ENCODE results near the gene HIVEP3.

Gene HIVEP3

DNA sequence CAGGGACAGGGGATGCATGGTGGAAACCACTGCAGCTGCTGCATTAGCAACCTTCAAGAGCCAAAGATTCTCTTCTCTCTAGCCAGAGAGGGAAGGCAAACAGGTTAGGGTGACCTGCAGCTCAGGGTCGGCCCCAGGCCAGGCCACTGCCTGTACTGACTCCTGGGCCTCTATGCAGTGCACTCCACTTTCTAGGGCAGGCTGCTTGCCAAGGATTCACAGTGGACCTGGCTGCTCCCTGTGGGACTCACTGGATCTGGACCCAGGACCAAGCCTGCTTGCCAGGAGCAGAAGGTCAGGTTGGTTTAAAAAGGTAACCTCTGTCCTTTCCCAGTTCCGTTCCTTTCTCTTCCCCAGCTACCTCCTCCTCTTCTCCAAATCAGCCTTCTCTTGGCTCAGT, 52.4 kb downstream of the HIVEP3 start:
- Mint-ChIP-seq H3K9me3 (no peaks in the 10 kb centered on the region), H3K4me1 (peaks cover 37 to 53% of the 10 kb centered on the region in 2 donors)

DNA sequence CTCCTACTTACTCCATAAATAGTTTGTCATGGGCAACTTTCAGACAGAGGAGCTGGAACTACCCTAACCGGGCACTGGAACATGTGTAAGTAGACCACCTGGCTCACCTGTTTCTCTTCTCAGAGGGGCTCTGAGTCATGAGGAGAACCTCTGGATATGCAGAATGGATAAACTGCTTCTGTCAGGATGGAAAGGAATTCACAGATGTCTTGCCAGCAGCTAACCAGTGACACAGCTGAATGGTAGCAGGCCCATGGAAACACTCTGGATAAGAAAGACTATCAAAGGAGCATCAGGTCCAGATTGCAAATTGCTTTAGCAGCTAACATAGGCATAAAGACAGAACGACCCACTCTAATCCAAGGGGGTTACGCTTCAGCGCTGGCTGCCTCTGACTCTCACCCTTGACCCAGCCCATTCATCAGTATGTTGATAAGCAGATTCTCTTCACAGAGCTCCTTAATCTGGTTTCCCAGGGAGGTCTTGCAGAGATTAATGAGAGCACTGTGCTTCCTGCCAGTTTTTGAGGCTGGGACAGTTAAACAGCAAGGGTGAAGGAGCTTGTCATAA, 54.2 kb downstream of the HIVEP3 start:
- ATAC-seq (replicated peaks) = no peak
- Mint-ChIP-seq H3K27ac (no peak overlapping the region), H3K9me3 (no peaks in the 10 kb centered on the region), H3K36me3 (no peaks in the 10 kb centered on the region), H3K27me3 (peaks cover 6 to 13% of the 10 kb centered on the region in 2 donors), H3K4me3 (no peak overlapping the region), H3K4me1 (peaks cover 42 to 58% of the 10 kb centered on the region in 2 donors)
- no peak for DNase-seq

More for the DNA sequence above, 52.4 kb downstream of the HIVEP3 start:
- ATAC-seq (replicated peaks) = no peak
- DNase-seq = no peak
- no peaks in the 10 kb centered on the region for H3K36me3 Mint-ChIP-seq
- no peak overlapping the region for H3K4me3 Mint-ChIP-seq
- H3K27ac Mint-ChIP-seq = no peak overlapping the region
- peaks cover 6 to 11% of the 10 kb centered on the region in 2 donors for H3K27me3 Mint-ChIP-seq

DNA sequence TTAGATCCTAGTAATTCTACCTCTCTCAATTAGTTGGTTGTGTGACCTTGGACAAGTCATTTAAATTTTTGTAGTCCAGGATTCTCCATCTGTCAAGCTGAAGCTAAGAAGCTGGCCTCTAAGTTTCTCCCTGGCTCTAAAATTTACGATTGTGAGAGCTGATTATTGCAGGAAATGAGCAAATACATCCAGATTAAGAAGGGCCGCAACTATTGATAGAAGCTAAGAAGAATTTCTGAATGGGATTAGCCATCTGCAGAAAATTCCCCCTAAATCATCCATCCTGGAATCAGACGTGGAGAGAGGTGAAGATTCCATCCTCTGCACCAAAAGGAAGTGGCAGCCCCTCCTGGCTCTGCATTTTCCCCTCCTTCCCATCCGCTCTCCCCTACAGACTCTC, 55.0 kb downstream of the HIVEP3 start:
- Mint-ChIP-seq H3K9me3 (no peaks in the 10 kb centered on the region), H3K36me3 (no peaks in the 10 kb centered on the region), H3K4me1 (peaks cover 43 to 57% of the 10 kb centered on the region in 2 donors), H3K4me3 (no peak overlapping the region), H3K27me3 (peaks cover 6 to 13% of the 10 kb centered on the region in 2 donors), H3K27ac (no peak overlapping the region)
- ATAC-seq (replicated peaks) (no peak), DNase-seq (no peak)

DNA sequence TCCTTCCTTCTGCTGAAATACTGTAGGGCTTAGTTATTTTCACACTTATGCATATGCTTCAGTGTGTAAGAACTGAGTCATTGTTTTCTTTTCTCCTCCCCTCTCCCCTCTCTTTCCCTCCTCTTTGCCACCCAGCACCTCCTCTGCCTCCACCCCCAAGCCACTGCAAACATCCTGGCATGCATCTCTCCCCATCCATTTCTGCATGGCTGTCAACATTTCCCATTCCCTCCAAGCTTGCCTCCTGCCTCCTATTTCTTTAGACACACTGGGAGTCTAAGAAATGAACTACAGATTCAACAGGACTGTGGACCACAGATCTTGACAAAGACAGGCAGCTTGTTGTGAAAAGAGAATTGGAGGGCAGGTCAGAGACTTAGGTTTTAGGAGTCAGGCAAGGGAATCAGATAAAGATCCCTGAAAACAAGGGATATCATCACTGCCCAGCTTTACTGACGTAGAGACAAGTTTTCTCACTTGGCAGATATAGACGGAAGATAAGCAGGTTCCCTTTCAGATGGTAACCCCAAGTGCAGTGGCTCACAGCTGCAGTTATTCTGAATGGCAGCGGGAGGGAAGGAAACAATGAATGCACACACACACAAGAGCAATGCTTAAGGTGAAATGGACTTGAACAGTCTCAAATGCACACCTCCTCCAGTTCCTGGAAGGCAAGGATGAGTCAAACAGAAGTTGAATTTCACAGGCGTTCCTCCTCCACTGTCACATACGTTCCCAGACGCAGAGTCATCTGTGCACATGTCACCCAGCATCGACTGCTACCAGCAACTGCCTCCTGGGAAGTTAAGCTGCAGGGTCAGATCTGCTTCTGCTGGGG, 56.1 kb downstream of the HIVEP3 start:
- peaks cover 6 to 13% of the 10 kb centered on the region in 2 donors for H3K27me3 Mint-ChIP-seq
- H3K27ac Mint-ChIP-seq = no peak overlapping the region
- H3K9me3 Mint-ChIP-seq = no peaks in the 10 kb centered on the region
- peak; percentile 52 for DNase-seq
- H3K4me3 Mint-ChIP-seq = no peak overlapping the region
- no peaks in the 10 kb centered on the region for H3K36me3 Mint-ChIP-seq
- peak; percentile 85 to 86 for ATAC-seq (replicated peaks)
- H3K4me1 Mint-ChIP-seq = peaks cover 41 to 50% of the 10 kb centered on the region in 2 donors

DNA sequence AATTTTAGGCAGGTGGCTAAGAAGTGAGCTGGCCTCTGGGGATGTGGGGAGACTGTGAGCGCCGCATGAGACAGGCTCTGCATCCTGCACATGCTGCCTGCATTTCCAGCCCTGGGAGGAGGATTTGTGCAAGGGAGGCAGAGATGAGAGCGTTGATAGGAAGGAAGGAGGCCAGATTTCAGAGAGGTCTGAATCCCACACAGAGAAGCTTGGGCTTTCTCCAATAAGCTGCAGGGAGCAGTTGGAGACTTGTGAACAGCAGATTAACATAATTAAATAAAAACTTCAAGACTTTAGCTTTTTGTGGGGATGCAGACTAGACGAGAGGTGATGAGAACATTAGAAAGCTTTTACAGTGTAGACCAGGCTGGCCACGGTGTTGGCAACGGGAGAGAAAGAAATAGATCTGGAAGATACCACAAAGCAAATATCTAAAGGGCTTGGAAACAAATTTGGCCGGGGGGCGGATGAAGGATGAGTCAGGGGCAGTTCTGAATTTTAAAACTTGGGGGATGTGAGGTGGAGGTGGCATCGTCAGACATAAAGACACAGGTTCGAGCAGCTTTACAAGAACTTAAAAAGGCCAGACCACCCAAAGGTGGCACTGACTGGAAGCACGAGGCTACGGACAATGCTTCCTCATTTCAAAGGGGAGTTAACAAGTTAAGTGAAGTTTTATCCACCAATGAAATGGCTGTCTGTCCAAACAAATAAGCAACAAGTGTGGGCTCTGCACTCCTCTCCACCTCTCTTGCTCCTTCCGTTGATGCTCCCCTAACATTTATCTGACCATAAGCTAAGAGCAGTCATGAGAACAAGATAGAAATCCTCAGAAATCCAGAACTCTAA, 57.0 kb downstream of the HIVEP3 start:
- Mint-ChIP-seq H3K4me1 (peaks cover 41 to 48% of the 10 kb centered on the region in 2 donors), H3K4me3 (no peak overlapping the region)
- ATAC-seq (replicated peaks) = no peak

DNA sequence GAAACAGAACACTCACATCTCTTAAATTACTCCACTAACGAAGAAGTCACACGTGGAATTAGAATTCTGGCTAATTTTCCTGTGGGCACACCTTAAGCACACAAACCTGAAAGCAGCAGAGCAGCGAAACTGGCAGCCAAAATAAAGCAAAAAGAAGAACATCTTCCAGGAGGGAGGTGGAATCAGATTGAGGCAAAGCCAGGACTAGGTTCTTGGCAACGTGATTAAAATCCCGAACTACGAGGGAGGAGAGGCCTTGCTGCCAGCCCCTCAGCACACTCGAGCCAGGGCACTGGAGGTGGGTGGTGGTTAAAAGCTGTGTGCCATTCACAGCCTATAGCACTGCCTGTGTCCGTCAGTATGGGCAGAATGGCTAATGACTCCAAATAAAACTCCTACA, 58.0 kb downstream of the HIVEP3 start:
- Mint-ChIP-seq H3K4me3 (no peak overlapping the region), H3K9me3 (no peaks in the 10 kb centered on the region), H3K4me1 (peaks cover 42 to 48% of the 10 kb centered on the region in 2 donors), H3K27ac (no peak overlapping the region), H3K36me3 (peaks cover 0 to 3% of the 10 kb centered on the region in 2 donors), H3K27me3 (peaks cover 6 to 13% of the 10 kb centered on the region in 2 donors)
- ATAC-seq (replicated peaks) (no peak), DNase-seq (no peak)

More for the DNA sequence above, 57.0 kb downstream of the HIVEP3 start:
- peaks cover 0 to 3% of the 10 kb centered on the region in 2 donors for H3K36me3 Mint-ChIP-seq
- no peak overlapping the region for H3K27ac Mint-ChIP-seq
- H3K9me3 Mint-ChIP-seq = no peaks in the 10 kb centered on the region
- H3K27me3 Mint-ChIP-seq = peaks cover 6 to 13% of the 10 kb centered on the region in 2 donors
- DNase-seq = no peak

DNA sequence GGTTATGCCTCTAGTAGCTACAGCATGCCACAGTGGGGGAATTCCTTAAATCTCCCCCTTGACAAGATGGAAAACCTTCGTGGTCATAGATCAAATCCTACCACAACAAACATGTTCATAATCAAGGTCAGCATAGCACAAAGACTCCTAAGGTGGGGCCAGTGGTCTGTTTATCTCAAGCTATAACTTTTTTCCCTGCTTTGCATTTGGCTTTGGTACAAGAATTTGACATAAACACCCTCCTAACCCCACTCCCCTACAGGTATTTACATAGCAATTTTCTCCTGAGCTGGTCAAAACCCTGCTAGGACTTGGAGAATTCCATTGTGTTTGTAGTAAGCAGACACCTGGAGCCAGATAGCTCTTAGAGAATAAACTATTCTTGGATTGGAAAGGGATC, 58.5 kb downstream of the HIVEP3 start:
- H3K27ac Mint-ChIP-seq = no peak overlapping the region
- peaks cover 6 to 13% of the 10 kb centered on the region in 2 donors for H3K27me3 Mint-ChIP-seq
- peaks cover 42 to 48% of the 10 kb centered on the region in 2 donors for H3K4me1 Mint-ChIP-seq
- no peak overlapping the region for H3K4me3 Mint-ChIP-seq
- DNase-seq = no peak
- ATAC-seq (replicated peaks) = peak; percentile 27 to 43
- H3K9me3 Mint-ChIP-seq = no peaks in the 10 kb centered on the region
- peaks cover 0 to 7% of the 10 kb centered on the region in 2 donors for H3K36me3 Mint-ChIP-seq

DNA sequence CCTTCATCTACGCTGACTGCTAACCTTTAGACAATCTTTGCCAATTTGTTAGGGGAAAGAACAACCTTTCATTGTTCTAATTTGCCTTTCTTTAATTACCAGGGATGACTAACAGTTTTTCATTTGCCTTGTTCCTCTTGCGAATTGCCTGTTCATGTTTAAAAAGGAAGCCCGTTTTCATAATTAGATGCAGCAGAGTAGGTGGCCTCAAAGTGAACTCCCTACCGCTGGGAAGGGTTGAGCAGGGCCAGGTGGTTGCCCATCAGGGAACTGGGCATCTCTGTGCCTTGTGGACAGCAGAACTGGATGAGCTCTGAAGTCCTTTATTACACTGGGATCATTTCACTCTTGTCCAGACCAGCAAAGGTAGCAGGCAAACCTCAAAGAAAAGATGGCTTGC, 59.0 kb downstream of the HIVEP3 start:
- H3K27ac Mint-ChIP-seq = peak overlapping the region; percentile 83
- DNase-seq = peak; percentile 6
- peak; percentile 66 to 73 for ATAC-seq (replicated peaks)
- peaks cover 42 to 48% of the 10 kb centered on the region in 2 donors for H3K4me1 Mint-ChIP-seq
- H3K9me3 Mint-ChIP-seq = no peaks in the 10 kb centered on the region
- H3K27me3 Mint-ChIP-seq = peaks cover 6 to 13% of the 10 kb centered on the region in 2 donors
- H3K36me3 Mint-ChIP-seq = peaks cover 0 to 7% of the 10 kb centered on the region in 2 donors
- peak overlapping the region; percentile 37 to 44 for H3K4me3 Mint-ChIP-seq

DNA sequence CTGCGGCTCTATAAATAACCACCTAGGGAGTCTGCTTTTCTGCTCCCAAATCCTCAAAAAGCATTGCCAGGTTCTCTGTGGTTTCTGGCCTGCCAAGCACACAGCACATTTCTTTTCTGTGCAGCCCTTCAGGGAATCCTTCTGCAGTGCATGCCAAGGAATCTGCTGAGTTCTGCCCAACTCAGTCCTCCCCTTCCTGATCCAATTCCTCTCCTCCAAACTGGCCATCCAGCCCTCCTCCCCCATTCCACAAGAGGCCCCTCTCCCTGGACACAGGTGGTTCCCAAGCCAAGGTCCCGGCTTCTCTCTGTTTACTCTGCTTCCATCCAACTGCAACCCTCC, 61.8 kb downstream of the HIVEP3 start:
- H3K4me3 Mint-ChIP-seq = no peak overlapping the region
- peaks cover 6% of the 10 kb centered on the region in 2 donors for H3K9me3 Mint-ChIP-seq
- ATAC-seq (replicated peaks) = no peak
- H3K27me3 Mint-ChIP-seq = peaks cover 0 to 8% of the 10 kb centered on the region in 2 donors
- H3K4me1 Mint-ChIP-seq = peaks cover 38 to 41% of the 10 kb centered on the region in 2 donors
- peaks cover 0 to 15% of the 10 kb centered on the region in 2 donors for H3K36me3 Mint-ChIP-seq
- H3K27ac Mint-ChIP-seq = no peak overlapping the region
- DNase-seq = no peak

DNA sequence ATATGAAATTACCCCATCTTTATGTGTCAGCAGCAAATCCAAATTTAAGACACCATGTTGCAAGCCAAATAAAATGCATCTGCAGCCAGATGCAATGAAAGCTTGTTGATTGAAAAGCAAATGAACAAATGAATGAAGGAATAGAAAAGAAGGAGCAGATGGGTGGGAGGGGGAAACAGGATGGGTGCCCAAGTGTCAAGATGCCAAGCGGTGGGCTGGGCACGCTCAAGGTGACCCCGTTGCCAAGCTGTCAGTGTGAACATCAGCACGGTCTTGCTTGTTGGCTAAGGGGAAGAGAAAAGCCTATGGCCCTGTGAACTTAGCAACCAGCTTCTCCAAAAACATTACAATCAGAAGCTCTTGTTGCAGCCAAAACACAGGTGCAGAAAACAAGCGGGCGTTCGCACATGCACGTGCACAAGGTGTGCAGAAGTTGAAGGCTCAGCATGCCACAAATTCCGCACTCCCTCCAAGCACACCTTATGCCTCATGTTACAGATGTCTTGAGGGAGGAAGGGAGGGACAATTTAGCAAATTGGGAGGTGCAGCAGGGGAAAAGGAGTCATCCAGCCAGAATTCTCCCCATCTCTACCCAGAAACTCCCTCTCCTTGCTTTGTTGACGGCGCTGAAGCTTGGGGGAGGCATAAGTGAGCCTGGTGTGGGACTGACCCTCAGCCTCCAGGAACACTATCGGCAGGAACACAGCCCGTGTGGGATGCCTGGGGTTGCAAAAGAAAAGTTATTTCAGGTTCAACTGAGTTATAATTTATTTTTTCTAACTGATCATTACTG, 62.4 kb downstream of the HIVEP3 start:
- Mint-ChIP-seq H3K4me3 (no peak overlapping the region), H3K9me3 (peaks cover 6% of the 10 kb centered on the region in 2 donors), H3K4me1 (peaks cover 37 to 41% of the 10 kb centered on the region in 2 donors), H3K27ac (no peak overlapping the region), H3K36me3 (peaks cover 0 to 15% of the 10 kb centered on the region in 2 donors), H3K27me3 (peaks cover 0 to 3% of the 10 kb centered on the region in 2 donors)
- ATAC-seq (replicated peaks) = no peak
- no peak for DNase-seq

DNA sequence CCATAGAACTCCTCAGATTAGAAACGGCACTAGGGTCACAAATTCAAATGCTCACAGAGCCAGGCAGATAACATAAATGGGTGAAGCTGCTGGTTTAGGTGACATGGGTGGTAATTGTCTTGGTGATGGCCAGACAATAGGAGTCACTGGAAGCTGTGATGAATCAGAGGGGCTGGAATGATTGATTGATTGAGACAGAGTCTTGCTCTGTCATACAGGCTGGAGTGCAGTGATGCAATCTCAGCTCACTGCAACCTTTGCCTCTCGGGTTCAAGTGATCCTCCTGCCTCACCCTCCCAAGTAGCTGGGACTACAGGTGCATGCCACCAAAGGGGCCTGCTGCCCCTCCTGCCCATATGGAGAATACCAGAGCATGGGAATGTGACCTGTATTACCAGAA, 63.0 kb downstream of the HIVEP3 start:
- Mint-ChIP-seq H3K4me3 (no peak overlapping the region), H3K9me3 (peaks cover 6% of the 10 kb centered on the region in 2 donors), H3K36me3 (peaks cover 0 to 15% of the 10 kb centered on the region in 2 donors), H3K27ac (no peak overlapping the region), H3K4me1 (peaks cover 37 to 38% of the 10 kb centered on the region in 2 donors), H3K27me3 (no peaks in the 10 kb centered on the region)
- DNase-seq = no peak
- no peak for ATAC-seq (replicated peaks)

DNA sequence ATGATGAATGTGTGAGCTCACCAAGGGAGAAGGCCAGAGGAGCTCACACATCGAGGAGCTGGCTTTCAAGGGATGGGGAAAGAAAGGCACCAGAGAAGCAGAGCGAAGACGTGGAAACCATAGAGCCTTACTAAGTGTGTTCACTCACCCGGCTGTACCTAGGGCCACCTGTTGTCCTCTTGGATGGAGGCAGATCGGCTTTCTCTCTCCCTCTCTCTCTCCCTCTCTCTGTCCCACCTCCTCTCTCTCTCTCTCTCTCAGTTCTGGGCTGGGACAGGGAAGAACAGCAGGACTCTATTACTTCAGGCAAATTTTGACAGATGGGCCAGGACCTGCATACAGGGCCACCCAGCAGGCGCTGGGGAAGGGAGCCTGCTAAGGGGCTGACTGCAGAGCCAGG, 64.8 kb downstream of the HIVEP3 start:
- Mint-ChIP-seq H3K4me1 (peaks cover 22 to 24% of the 10 kb centered on the region in 2 donors), H3K9me3 (peaks cover 6% of the 10 kb centered on the region in 2 donors), H3K27me3 (no peaks in the 10 kb centered on the region), H3K36me3 (peaks cover 0 to 15% of the 10 kb centered on the region in 2 donors), H3K27ac (no peak overlapping the region), H3K4me3 (no peak overlapping the region)
- ATAC-seq (replicated peaks) = no peak
- DNase-seq = no peak

DNA sequence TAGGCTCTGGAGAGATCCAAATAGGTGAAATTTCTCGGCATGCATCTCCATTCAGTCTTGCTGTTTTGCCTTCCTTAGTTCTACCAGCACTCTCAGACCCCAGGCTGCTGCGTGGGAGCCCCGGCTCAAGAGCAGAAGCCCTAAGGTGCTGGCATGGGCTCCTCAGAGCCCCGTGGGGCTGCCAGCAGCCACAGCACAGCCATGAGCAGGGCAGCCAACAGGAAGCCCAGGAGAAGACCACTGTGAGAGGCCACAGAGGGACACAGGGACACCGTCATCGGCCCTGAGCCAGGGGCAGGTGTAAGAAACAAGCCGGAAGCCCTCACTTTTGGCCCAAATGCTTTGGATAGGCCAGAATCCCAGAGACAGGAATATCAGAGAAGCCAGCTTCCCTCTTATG, 66.6 kb downstream of the HIVEP3 start:
- H3K4me3 Mint-ChIP-seq = no peak overlapping the region
- H3K27ac Mint-ChIP-seq = no peak overlapping the region
- peaks cover 6% of the 10 kb centered on the region in 2 donors for H3K9me3 Mint-ChIP-seq
- peaks cover 0 to 14% of the 10 kb centered on the region in 2 donors for H3K36me3 Mint-ChIP-seq
- ATAC-seq (replicated peaks) (peak; percentile 12 to 27), DNase-seq (no peak)
- H3K27me3 Mint-ChIP-seq = no peaks in the 10 kb centered on the region
- peaks cover 16 to 19% of the 10 kb centered on the region in 2 donors for H3K4me1 Mint-ChIP-seq

Measured in stimulated activated naive B cell treated with anti-CD40 and anti-IgM and Interleukin-4, amounts not matched to agents 10 μg/mL and 1 μg/mL and 100 μg/mL, for 72 hours (primary cell).